ENCODE results near the gene MID1IP1. TPM values are rescaled to one million over a fixed set of nuclear protein-coding genes. Genes with fewer than 3 reads are reported as not detected.

MID1IP1 gene
- total and polyA plus RNA-seq, 2 of the 8 experiments (the other 6 are each of a cell fraction or from before 2014, with no cell fraction given): 118 to 128 TPM

GRCh38 chrX:38796946-38797345, 4.3 kb upstream of the MID1IP1 start:
- TF ChIP-seq ATF3 (IDR thresholded peaks at IDR 0.05; ENCODE audit: insufficient read depth, low read depth, low read length) (no peak), CEBPB (IDR thresholded peaks at IDR 0.05; ENCODE audit: low read depth, low read length) (no peak), SRF (IDR thresholded peaks at IDR 0.05; ENCODE audit: low read depth, low read length) (no peak), KDM5A (IDR thresholded peaks at IDR 0.05; ENCODE audit: low read length) (no peak), CHD2 (IDR thresholded peaks at IDR 0.05; ENCODE audit: low read length) (no peak), SP4 (IDR thresholded peaks at IDR 0.05; ENCODE audit: low read length) (no peak), BCL11A (IDR thresholded peaks at IDR 0.05; ENCODE audit: low read depth in 2 of 2, low read length in 2 of 2) (no peak), GTF2F1 (IDR thresholded peaks at IDR 0.05; ENCODE audit: borderline replicate concordance, low read depth, low read length) (no peak)
- no peak overlapping the region for H2BK15ac ChIP-seq (ENCODE audit: low read length)
- no peak overlapping the region for H4K91ac ChIP-seq (replicated peaks; ENCODE audit: insufficient read length, low read length)
- ChIA-PET CTCF (ENCODE audit: partially characterized antibody) (no interaction called here), POLR2A (ENCODE audit: partially characterized antibody) (interaction anchor here (2.4 kb wide), 1 partner anchor 10 kb away, joined by 9 read pairs; no protein-coding TSS in a partner anchor)
- H3K23ac ChIP-seq (ENCODE audit: insufficient read length): no peak overlapping the region
- no peak overlapping the region for H3K4ac ChIP-seq (replicated peaks; ENCODE audit: insufficient read length, low read depth, low read length)
- no peak overlapping the region for H2BK5ac ChIP-seq (ENCODE audit: low read depth, low read length)
- H3K14ac ChIP-seq (ENCODE audit: insufficient read length): no peak overlapping the region
- DNase-seq (ENCODE audit: low read depth in 1 of 2, low spot score in 2 of 2) (no peak), FAIRE-seq (no peak)
- no peaks in the 10 kb centered on the region for H3K79me1 ChIP-seq (ENCODE audit: low read depth, low read length)
- H3K56ac ChIP-seq (replicated peaks; ENCODE audit: insufficient read length, low read depth, low read length): no peak overlapping the region
- H2AK5ac ChIP-seq (ENCODE audit: low read depth, low read length): no peak overlapping the region
- H3K4me2 ChIP-seq (ENCODE audit: insufficient read depth in 1 of 2, low read depth in 2 of 2, low read length in 2 of 2): no peak overlapping the region
- no peak overlapping the region for H3K4me3 ChIP-seq (ENCODE audit: extremely low read depth in 1 of 4, insufficient read depth in 2 of 4, low read depth in 3 of 4, low read length in 4 of 4)
- H2BK12ac ChIP-seq (ENCODE audit: low read depth, low read length): no peak overlapping the region
- no peak overlapping the region for H4K5ac ChIP-seq (ENCODE audit: insufficient read length, low read depth, low read length)
- H3K9ac ChIP-seq (replicated peaks in 1 of 4; ENCODE audit: extremely low read depth in 1 of 4, low read depth in 3 of 4, low read length in 3 of 4): no peak overlapping the region
- H4K8ac ChIP-seq (ENCODE audit: extremely low read depth, insufficient read depth, low read length): no peak overlapping the region
- H2AFZ ChIP-seq (ENCODE audit: low read length): no peak overlapping the region
- peaks cover 0 to 6% of the 10 kb centered on the region in 2 experiments; a peak in 2 of 4 replicates for H3K79me2 ChIP-seq (ENCODE audit: control insufficient read depth in 1 of 2, insufficient read depth in 2 of 2, low read length in 2 of 2)
- no peaks in the 10 kb centered on the region for H3K9me3 ChIP-seq (ENCODE audit: insufficient read depth in 2 of 2, low read depth in 1 of 2, low read length in 1 of 2)
- no peaks in the 10 kb centered on the region for H4K20me1 ChIP-seq (replicated peaks in 1 of 2; ENCODE audit: control insufficient read depth in 1 of 2, insufficient read depth in 2 of 2, low read length in 2 of 2)
- H3K27ac ChIP-seq (ENCODE audit: low read depth, low read length): no peak overlapping the region
- H2BK20ac ChIP-seq (ENCODE audit: low read length): no peak overlapping the region
- no peaks in the 10 kb centered on the region; a peak in 1 of 7 replicates for H3K4me1 ChIP-seq (replicated peaks in 1 of 4; ENCODE audit: control insufficient read depth in 3 of 4, insufficient read depth in 4 of 4, low read length in 3 of 4)
- no peak overlapping the region for H2BK120ac ChIP-seq (replicated peaks; ENCODE audit: low read depth, low read length)
- no peak overlapping the region for H3K18ac ChIP-seq (ENCODE audit: extremely low read depth, low read length)
- peaks cover 0 to 2% (median 0%) of the 10 kb centered on the region in 4 experiments; a peak in 1 of 8 replicates for H3K36me3 ChIP-seq (ENCODE audit: control insufficient read depth in 2 of 4, insufficient read depth in 4 of 4, low read length in 3 of 4)
- H3K23me2 ChIP-seq (ENCODE audit: low read depth, low read length): no peaks in the 10 kb centered on the region
- no peaks in the 10 kb centered on the region for H3K27me3 ChIP-seq (replicated peaks in 1 of 4; ENCODE audit: control insufficient read depth in 3 of 4, extremely low read depth in 1 of 4, insufficient read depth in 3 of 4, low read length in 3 of 4)
